ENCODE measurements around the gene ARID4B.

GRCh38 chr1:235161685-235162327 lies 166.2 kb downstream of the ARID4B start:
- no peak for TF ChIP-seq EP300 (conservative IDR thresholded peaks at IDR 0.05; ENCODE audit: poor library complexity, severe bottlenecking)
- TF ChIP-seq RAD21 (conservative IDR thresholded peaks at IDR 0.05): no peak
- TF ChIP-seq POLR2AphosphoS5 (IDR thresholded peaks at IDR 0.05): no peak
- no peak for TF ChIP-seq CTCF (IDR thresholded peaks at IDR 0.05; ENCODE audit: poor library complexity, severe bottlenecking)

Data from neural cell (in vitro differentiated cells).